WTC11 (cell line): ENCODE results near the gene CLMN. TPM values are rescaled to one million over a fixed set of nuclear protein-coding genes. Genes with fewer than 3 reads are reported as not detected.

Experiments
- ATAC-seq: fragments of 200-7000 bp; cut with Tn5 transposase; 2 replicates; pipeline ENCODE4 v1.10.0; 2021; ENCODE audit warnings: mild to moderate bottlenecking, moderate library complexity
- CTCF ChIA-PET: fragments of 300-600 bp; sonication (Branson Sonifier 250); formaldehyde crosslinking; loops from one replicate; lab custom pipeline; 2021; ENCODE audit warnings: antibody characterized with exemption; lab: Charles Lee
- POLR2A ChIA-PET: fragments of 350-600 bp; sonication (Branson Sonifier 250); formaldehyde crosslinking; loops from one replicate; lab custom pipeline; 2021; ENCODE audit warnings: antibody characterized with exemption; lab: Charles Lee
- DNase-seq: peaks from one replicate; pipeline ENCODE4 v3.0.0; 2021; ENCODE audit warnings: low spot score
- H3K27ac Mint-ChIP-seq: 2 replicates; pipeline ENCODE4 v1.8.0; 2021; ENCODE audit warnings: mixed read lengths
- H3K27me3 Mint-ChIP-seq: 2 replicates; pipeline ENCODE4 v1.8.0; 2021; ENCODE audit warnings: low read depth, mild to moderate bottlenecking, moderate library complexity, mixed read lengths
- H3K36me3 Mint-ChIP-seq: 2 replicates; pipeline ENCODE4 v1.8.0; 2021; ENCODE audit warnings: mixed read lengths
- H3K4me1 Mint-ChIP-seq: 2 replicates; pipeline ENCODE4 v1.8.0; 2022; ENCODE audit warnings: mixed read lengths
- H3K4me3 Mint-ChIP-seq: 2 replicates; pipeline ENCODE4 v1.8.0; 2021; ENCODE audit warnings: mild to moderate bottlenecking, moderate library complexity, mixed read lengths
- H3K9me3 Mint-ChIP-seq: 2 replicates; pipeline ENCODE4 v1.8.0; 2021; ENCODE audit warnings: mixed read lengths
- ESRRA ChIP-seq: sonication (generic); formaldehyde crosslinking; IDR thresholded peaks from 2 replicates; pipeline ENCODE4 v1.8.1; 2022; ENCODE audit warnings: mild to moderate bottlenecking, missing genetic modification reagents, borderline replicate concordance
- GABPB1 ChIP-seq: sonication (generic); formaldehyde crosslinking; IDR thresholded peaks from 2 replicates; pipeline ENCODE4 v1.8.1; 2023; ENCODE audit warnings: mild to moderate bottlenecking, missing genetic modification reagents
- NFE2L1 ChIP-seq: sonication (generic); formaldehyde crosslinking; IDR thresholded peaks from 2 replicates; pipeline ENCODE4 v1.8.1; 2023; ENCODE audit warnings: missing genetic modification reagents
- NFYB ChIP-seq: sonication (generic); formaldehyde crosslinking; conservative IDR thresholded peaks from 2 replicates; pipeline ENCODE4 v1.8.0; 2022; ENCODE audit warnings: low read depth, missing genetic modification reagents
- NR2C2 ChIP-seq: sonication (generic); formaldehyde crosslinking; IDR thresholded peaks from 2 replicates; pipeline ENCODE4 v1.8.0; 2022; ENCODE audit warnings: mild to moderate bottlenecking, missing genetic modification reagents
- OVOL2 ChIP-seq: fragments of 250-450 bp; sonication (Bioruptor Pico); IDR thresholded peaks from 2 replicates; pipeline ENCODE4 v1.9.0; 2021; ENCODE audit warnings: mild to moderate bottlenecking, borderline replicate concordance
- RELA ChIP-seq: sonication (generic); formaldehyde crosslinking; IDR thresholded peaks from 2 replicates; pipeline ENCODE4 v1.8.1; 2022; ENCODE audit warnings: missing genetic modification reagents, mild to moderate bottlenecking, borderline replicate concordance
- RORB ChIP-seq: fragments of 250-450 bp; sonication (Bioruptor Pico); IDR thresholded peaks from 2 replicates; pipeline ENCODE4 v1.9.0; 2021; ENCODE audit warnings: mild to moderate bottlenecking
- TEAD4 ChIP-seq: sonication (generic); formaldehyde crosslinking; IDR thresholded peaks from 2 replicates; pipeline ENCODE4 v1.8.0; 2022; ENCODE audit warnings: mild to moderate bottlenecking, missing genetic modification reagents
- ZNF232 ChIP-seq: sonication (generic); formaldehyde crosslinking; IDR thresholded peaks from 2 replicates; pipeline ENCODE4 v1.8.0; 2022; ENCODE audit warnings: mild to moderate bottlenecking, missing genetic modification reagents
- ZNF416 ChIP-seq: fragments of 250-450 bp; sonication (Bioruptor Pico); IDR thresholded peaks from 2 replicates; pipeline ENCODE4 v1.9.0; 2021; ENCODE audit warnings: mild to moderate bottlenecking, inconsistent platforms
- ZNF671 ChIP-seq: fragments of 250-450 bp; sonication (Bioruptor Pico); IDR thresholded peaks from 2 replicates; pipeline ENCODE4 v1.8.0; 2021; ENCODE audit warnings: mild to moderate bottlenecking
- total RNA-seq: library from RNA; stranded (reverse); gene quantifications from 3 replicates; pipeline ENCODE4 v1.2.3, GENCODE V29; 2021
- TF ChIP-seq, protein P1 (sequence below): sonication (generic); formaldehyde crosslinking; IDR thresholded peaks from 2 replicates; pipeline ENCODE4 v1.8.1; 2023; ENCODE audit warnings: mild to moderate bottlenecking, missing genetic modification reagents
- TF ChIP-seq, protein P2 (sequence below): sonication (generic); formaldehyde crosslinking; IDR thresholded peaks from 2 replicates; pipeline ENCODE4 v1.8.1; 2022; ENCODE audit warnings: low read depth, missing genetic modification reagents, borderline replicate concordance
- TF ChIP-seq, protein P3 (sequence below): sonication (generic); formaldehyde crosslinking; IDR thresholded peaks from 2 replicates; pipeline ENCODE4 v1.8.1; 2022; ENCODE audit warnings: low read depth, mild to moderate bottlenecking, moderate library complexity, missing genetic modification reagents, borderline replicate concordance
- TF ChIP-seq, protein P4 (sequence below): fragments of 250-450 bp; sonication (Bioruptor Pico); IDR thresholded peaks from 2 replicates; pipeline ENCODE4 v1.9.0; 2021; ENCODE audit warnings: moderate library complexity, mild to moderate bottlenecking, inconsistent platforms, borderline replicate concordance
- TF ChIP-seq, protein P5 (sequence below): sonication (generic); formaldehyde crosslinking; IDR thresholded peaks from 2 replicates; pipeline ENCODE4 v1.8.0; 2022; ENCODE audit warnings: mild to moderate bottlenecking, missing genetic modification reagents
- TF ChIP-seq, protein P6 (sequence below): sonication (generic); formaldehyde crosslinking; IDR thresholded peaks from 2 replicates; pipeline ENCODE4 v1.8.1; 2022; ENCODE audit warnings: mild to moderate bottlenecking, missing genetic modification reagents, moderate library complexity, borderline replicate concordance
- TF ChIP-seq, protein P7 (sequence below): fragments of 250-450 bp; sonication (Bioruptor Pico); IDR thresholded peaks from 2 replicates; pipeline ENCODE4 v1.9.0; 2021; ENCODE audit warnings: mild to moderate bottlenecking
- TF ChIP-seq, protein P8 (sequence below): sonication (generic); formaldehyde crosslinking; IDR thresholded peaks from 2 replicates; pipeline ENCODE4 v1.8.1; 2023; ENCODE audit warnings: mild to moderate bottlenecking, moderate library complexity, missing genetic modification reagents
- TF ChIP-seq, protein P9 (sequence below): sonication (generic); formaldehyde crosslinking; IDR thresholded peaks from 2 replicates; pipeline ENCODE4 v1.8.0; 2023; ENCODE audit warnings: missing genetic modification reagents

The CLMN gene
- total RNA-seq, 1 experiment from 2014 or later = 12.2 TPM

DNA sequence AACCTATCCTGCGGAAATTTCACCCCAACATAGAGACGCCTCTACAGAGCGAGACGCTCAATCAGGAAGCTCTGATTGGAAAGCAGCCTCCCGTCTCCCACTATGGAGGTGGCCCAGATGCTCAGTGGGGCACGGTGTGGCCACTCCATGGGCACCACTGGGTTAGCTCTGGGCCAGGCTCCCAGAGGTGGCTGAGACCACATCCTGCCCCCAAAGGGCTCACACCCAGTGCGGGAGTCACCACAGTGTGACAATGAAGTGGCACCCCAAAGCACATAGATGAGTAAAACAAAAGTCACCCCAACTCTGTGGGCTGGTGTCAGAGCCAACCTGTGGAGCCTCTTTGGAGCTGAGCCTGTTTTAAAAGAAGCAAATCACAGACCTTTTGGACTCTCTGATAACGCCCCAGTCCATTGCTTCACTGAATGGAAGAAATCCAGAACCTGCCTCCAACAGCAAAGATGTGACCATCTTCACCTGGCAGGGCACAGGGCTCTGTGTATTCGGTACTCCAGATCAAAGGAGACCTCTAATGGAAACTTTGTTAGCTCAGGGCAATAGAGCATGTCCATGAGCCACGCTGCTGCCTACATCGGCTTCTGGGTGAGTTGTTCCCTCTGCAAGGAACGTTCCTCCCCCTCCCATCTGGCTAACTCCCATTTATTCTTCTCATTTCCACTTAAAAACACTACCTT lies 19.6 kb downstream of the CLMN start (continued):
- TF ChIP-seq, protein P1, sequence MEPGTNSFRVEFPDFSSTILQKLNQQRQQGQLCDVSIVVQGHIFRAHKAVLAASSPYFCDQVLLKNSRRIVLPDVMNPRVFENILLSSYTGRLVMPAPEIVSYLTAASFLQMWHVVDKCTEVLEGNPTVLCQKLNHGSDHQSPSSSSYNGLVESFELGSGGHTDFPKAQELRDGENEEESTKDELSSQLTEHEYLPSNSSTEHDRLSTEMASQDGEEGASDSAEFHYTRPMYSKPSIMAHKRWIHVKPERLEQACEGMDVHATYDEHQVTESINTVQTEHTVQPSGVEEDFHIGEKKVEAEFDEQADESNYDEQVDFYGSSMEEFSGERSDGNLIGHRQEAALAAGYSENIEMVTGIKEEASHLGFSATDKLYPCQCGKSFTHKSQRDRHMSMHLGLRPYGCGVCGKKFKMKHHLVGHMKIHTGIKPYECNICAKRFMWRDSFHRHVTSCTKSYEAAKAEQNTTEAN (CRISPR knock-in tag) = no peak
- TF ChIP-seq, all 79 proteins: peak for 0

DNA sequence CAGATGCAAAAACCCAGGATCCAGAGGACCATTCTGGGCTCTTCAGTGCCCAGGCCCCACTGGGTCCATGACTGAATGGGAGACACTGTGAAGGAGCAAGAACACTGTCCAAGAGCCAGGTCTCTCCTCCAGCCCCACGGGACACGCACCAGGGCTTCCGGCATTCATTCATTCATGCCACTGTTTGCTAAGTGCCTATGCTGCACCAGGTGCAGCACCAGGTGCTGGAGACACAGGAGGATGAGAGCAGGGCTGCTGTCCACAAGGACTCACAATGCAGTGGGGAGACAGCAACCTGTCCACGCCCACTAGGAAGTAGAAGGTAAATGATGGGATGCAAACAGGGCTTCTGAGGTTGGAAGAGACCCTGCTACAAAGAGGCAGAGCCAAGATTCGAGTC lies 20.4 kb downstream of the CLMN start:
- TF ChIP-seq, protein P2, sequence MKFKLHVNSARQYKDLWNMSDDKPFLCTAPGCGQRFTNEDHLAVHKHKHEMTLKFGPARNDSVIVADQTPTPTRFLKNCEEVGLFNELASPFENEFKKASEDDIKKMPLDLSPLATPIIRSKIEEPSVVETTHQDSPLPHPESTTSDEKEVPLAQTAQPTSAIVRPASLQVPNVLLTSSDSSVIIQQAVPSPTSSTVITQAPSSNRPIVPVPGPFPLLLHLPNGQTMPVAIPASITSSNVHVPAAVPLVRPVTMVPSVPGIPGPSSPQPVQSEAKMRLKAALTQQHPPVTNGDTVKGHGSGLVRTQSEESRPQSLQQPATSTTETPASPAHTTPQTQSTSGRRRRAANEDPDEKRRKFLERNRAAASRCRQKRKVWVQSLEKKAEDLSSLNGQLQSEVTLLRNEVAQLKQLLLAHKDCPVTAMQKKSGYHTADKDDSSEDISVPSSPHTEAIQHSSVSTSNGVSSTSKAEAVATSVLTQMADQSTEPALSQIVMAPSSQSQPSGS = no peak
- TF ChIP-seq, protein P3, sequence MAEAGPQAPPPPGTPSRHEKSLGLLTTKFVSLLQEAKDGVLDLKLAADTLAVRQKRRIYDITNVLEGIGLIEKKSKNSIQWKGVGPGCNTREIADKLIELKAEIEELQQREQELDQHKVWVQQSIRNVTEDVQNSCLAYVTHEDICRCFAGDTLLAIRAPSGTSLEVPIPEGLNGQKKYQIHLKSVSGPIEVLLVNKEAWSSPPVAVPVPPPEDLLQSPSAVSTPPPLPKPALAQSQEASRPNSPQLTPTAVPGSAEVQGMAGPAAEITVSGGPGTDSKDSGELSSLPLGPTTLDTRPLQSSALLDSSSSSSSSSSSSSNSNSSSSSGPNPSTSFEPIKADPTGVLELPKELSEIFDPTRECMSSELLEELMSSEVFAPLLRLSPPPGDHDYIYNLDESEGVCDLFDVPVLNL (CRISPR knock-in tag) = no peak
- TF ChIP-seq, protein P4, sequence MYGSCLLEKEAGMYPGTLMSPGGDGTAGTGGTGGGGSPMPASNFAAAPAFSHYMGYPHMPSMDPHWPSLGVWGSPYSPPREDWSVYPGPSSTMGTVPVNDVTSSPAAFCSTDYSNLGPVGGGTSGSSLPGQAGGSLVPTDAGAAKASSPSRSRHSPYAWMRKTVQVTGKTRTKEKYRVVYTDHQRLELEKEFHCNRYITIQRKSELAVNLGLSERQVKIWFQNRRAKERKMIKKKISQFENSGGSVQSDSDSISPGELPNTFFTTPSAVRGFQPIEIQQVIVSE (CRISPR knock-in tag) = no peak
- no peak for TF ChIP-seq NFE2L1
- no peak for TF ChIP-seq ZNF232 (CRISPR knock-in tag)
- TF ChIP-seq, protein P5, sequence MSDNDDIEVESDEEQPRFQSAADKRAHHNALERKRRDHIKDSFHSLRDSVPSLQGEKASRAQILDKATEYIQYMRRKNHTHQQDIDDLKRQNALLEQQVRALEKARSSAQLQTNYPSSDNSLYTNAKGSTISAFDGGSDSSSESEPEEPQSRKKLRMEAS (CRISPR knock-in tag) = no peak
- TF ChIP-seq ZNF671 (CRISPR knock-in tag) = no peak
- no peak for TF ChIP-seq ZNF416
- TF ChIP-seq RELA (CRISPR knock-in tag) = no peak
- TF ChIP-seq NFYB (CRISPR knock-in tag) = no peak
- no peak for TF ChIP-seq GABPB1 (CRISPR knock-in tag)
- no peak for DNase-seq
- Mint-ChIP-seq H3K27me3 (no peaks in the 10 kb centered on the region; the same call in 1 of the 2 replicates), H3K36me3 (peaks cover 15% of the 10 kb centered on the region), H3K9me3 (peaks cover 16% of the 10 kb centered on the region), H3K27ac (no peak overlapping the region), H3K4me3 (no peak overlapping the region), H3K4me1 (peaks cover 17% of the 10 kb centered on the region)
- ATAC-seq = no peak
- ChIA-PET CTCF (no interaction called here), POLR2A (no interaction called here)

DNA sequence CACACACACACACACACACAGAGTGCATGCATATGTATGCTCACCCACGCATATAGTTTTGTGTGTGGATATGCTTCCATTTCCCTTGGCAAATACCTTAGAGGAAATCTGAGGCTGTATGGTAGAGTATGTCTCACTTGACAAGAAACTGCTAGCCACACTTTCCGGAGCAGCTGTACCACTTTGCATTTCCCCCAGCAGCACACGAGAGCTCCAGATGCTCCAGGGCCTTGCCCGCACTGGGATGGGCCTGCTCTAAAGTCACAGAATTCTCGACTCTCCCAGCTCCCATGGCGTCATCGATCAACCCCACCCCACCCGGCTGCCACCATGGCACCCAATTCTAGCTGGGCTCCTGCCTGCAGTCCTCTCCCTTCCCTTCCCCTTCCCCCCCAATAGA lies 21.9 kb downstream of the CLMN start:
- ChIA-PET CTCF (no interaction called here), POLR2A (no interaction called here)
- H3K4me3 Mint-ChIP-seq = no peak overlapping the region
- H3K9me3 Mint-ChIP-seq = peaks cover 16% of the 10 kb centered on the region
- no peaks in the 10 kb centered on the region for H3K27me3 Mint-ChIP-seq
- no peak overlapping the region for H3K27ac Mint-ChIP-seq
- peaks cover 15% of the 10 kb centered on the region for H3K36me3 Mint-ChIP-seq
- ATAC-seq (no peak), DNase-seq (no peak)
- H3K4me1 Mint-ChIP-seq = peaks cover 17% of the 10 kb centered on the region
- TF ChIP-seq RORB = no peak
- TF ChIP-seq ESRRA (CRISPR knock-in tag) = no peak
- TF ChIP-seq ZNF416 = no peak
- TF ChIP-seq, protein P6, sequence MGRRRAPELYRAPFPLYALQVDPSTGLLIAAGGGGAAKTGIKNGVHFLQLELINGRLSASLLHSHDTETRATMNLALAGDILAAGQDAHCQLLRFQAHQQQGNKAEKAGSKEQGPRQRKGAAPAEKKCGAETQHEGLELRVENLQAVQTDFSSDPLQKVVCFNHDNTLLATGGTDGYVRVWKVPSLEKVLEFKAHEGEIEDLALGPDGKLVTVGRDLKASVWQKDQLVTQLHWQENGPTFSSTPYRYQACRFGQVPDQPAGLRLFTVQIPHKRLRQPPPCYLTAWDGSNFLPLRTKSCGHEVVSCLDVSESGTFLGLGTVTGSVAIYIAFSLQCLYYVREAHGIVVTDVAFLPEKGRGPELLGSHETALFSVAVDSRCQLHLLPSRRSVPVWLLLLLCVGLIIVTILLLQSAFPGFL (CRISPR knock-in tag) = no peak
- TF ChIP-seq, protein P7, sequence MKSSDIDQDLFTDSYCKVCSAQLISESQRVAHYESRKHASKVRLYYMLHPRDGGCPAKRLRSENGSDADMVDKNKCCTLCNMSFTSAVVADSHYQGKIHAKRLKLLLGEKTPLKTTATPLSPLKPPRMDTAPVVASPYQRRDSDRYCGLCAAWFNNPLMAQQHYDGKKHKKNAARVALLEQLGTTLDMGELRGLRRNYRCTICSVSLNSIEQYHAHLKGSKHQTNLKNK (CRISPR knock-in tag) = no peak
- TF ChIP-seq, protein P8, sequence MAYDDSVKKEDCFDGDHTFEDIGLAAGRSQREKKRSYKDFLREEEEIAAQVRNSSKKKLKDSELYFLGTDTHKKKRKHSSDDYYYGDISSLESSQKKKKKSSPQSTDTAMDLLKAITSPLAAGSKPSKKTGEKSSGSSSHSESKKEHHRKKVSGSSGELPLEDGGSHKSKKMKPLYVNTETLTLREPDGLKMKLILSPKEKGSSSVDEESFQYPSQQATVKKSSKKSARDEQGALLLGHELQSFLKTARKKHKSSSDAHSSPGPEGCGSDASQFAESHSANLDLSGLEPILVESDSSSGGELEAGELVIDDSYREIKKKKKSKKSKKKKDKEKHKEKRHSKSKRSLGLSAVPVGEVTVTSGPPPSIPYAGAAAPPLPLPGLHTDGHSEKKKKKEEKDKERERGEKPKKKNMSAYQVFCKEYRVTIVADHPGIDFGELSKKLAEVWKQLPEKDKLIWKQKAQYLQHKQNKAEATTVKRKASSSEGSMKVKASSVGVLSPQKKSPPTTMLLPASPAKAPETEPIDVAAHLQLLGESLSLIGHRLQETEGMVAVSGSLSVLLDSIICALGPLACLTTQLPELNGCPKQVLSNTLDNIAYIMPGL (CRISPR knock-in tag) = no peak
- no peak for TF ChIP-seq TEAD4 (CRISPR knock-in tag)
- TF ChIP-seq OVOL2 = no peak
- TF ChIP-seq, protein P9, sequence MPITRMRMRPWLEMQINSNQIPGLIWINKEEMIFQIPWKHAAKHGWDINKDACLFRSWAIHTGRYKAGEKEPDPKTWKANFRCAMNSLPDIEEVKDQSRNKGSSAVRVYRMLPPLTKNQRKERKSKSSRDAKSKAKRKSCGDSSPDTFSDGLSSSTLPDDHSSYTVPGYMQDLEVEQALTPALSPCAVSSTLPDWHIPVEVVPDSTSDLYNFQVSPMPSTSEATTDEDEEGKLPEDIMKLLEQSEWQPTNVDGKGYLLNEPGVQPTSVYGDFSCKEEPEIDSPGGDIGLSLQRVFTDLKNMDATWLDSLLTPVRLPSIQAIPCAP = no peak
- no peak for TF ChIP-seq NR2C2
